Vagina (tissue), 2 donors: Measurements from ENCODE around the gene CCNQ. TPM values are rescaled to one million over a fixed set of nuclear protein-coding genes. Genes with fewer than 3 reads are reported as not detected.

Source experiments
- DNase-seq, 2 donors: peaks; one replicate each; pipeline ENCODE4 v3.0.0-alpha.2; 2017; ENCODE audit errors: extremely low spot score in 2 of 2
- H3K27ac ChIP-seq: fragments of 200-600 bp; sonication (generic); one replicate; pipeline ENCODE4 v1.5.1; 2019
- H3K27me3 ChIP-seq: fragments of 200-600 bp; sonication (generic); one replicate; pipeline ENCODE4 v1.5.1; 2019
- H3K36me3 ChIP-seq, 2 donors: fragments of 200-600 bp; sonication (generic); one replicate each; pipeline ENCODE4 v1.5.1; 2017 to 2019
- H3K4me1 ChIP-seq: fragments of 200-600 bp; sonication (generic); one replicate; pipeline ENCODE4 v1.5.1; 2019
- H3K4me3 ChIP-seq, 2 donors: fragments of 200-600 bp; sonication (generic); 1 replicate in 1 of 2; 2 replicates in 1 of 2; pipeline ENCODE4 v1.5.1; 2016 to 2019
- H3K9me3 ChIP-seq: fragments of 200-600 bp; sonication (generic); one replicate; pipeline ENCODE4 v1.5.1; 2019
- CTCF ChIP-seq, 3 experiments: fragments of 450-650 bp in 2 of 3; fragments of 200-600 bp in 1 of 3; sonication (generic) in 1 of 3; IDR thresholded peaks; one replicate each; pipeline ENCODE4 v1.5.1; 2017 to 2019; ENCODE audit warnings: antibody characterized with exemption in 3 of 3, mild to moderate bottlenecking in 2 of 3, moderate library complexity in 2 of 3
- POLR2A ChIP-seq, 2 donors: fragments of 450-650 bp; IDR thresholded peaks; one replicate each; pipeline ENCODE4 v1.6.1; 2017; ENCODE audit warnings: antibody characterized with exemption in 2 of 2, mild to moderate bottlenecking in 2 of 2, moderate library complexity in 2 of 2
- POLR2AphosphoS5 ChIP-seq, 2 donors: sonication (generic); formaldehyde crosslinking; IDR thresholded peaks; one replicate each; pipeline ENCODE4 v1.9.0; 2017; ENCODE audit warnings: antibody characterized with exemption in 2 of 2, mild to moderate bottlenecking in 2 of 2, low read depth in 1 of 2; ENCODE audit not compliant: insufficient read depth in 1 of 2
- intact Hi-C: fragments of 100-400 bp; cut with DNase I; formaldehyde crosslinking; loops from one replicate; pipeline ENCODE4 v1.15.1; 2023
- total RNA-seq: library from RNA; depleted of rRNA; stranded (reverse); fragments of >200 nt; gene quantifications from one replicate; pipeline ENCODE4 v1.2.3, GENCODE V29; 2016

Gene CCNQ
- total RNA-seq, 1 donor from 2014 or later = 31.2 TPM

- Histone ChIP-seq H3K27me3 (no peaks in the 10 kb centered on the region), H3K27ac (no peak overlapping the region), H3K9me3 (no peaks in the 10 kb centered on the region), H3K4me3 (no peak overlapping the region), H3K36me3 (peaks cover 0 to 13% of the 10 kb centered on the region in 2 donors), H3K4me1 (no peaks in the 10 kb centered on the region)
- TF ChIP-seq POLR2AphosphoS5 (IDR thresholded peaks at IDR 0.05; ENCODE audit: insufficient read depth in 1 of 2, low read depth in 1 of 2) = no peak
- no peak for TF ChIP-seq CTCF (IDR thresholded peaks at IDR 0.05)
- no peak for TF ChIP-seq POLR2A (IDR thresholded peaks at IDR 0.05)
- DNase-seq = no peak
- intact Hi-C loops = no loop called here
Measured at GRCh38 chrX:153582896-153583295, 16.0 kb downstream of the CCNQ start.

GRCh38 chrX:153580700-153581386 lies 18.1 kb downstream of the CCNQ start:
- no peak overlapping the region for H3K4me3 ChIP-seq
- H3K27me3 ChIP-seq = no peaks in the 10 kb centered on the region
- DNase-seq = no peak
- H3K4me1 ChIP-seq = no peaks in the 10 kb centered on the region
- no peak overlapping the region for H3K27ac ChIP-seq
- intact Hi-C loops = no loop called here
- H3K36me3 ChIP-seq = no peaks in the 10 kb centered on the region
- TF ChIP-seq POLR2AphosphoS5 (IDR thresholded peaks at IDR 0.05; ENCODE audit: insufficient read depth in 1 of 2, low read depth in 1 of 2) (no peak), POLR2A (IDR thresholded peaks at IDR 0.05) (no peak), CTCF (IDR thresholded peaks at IDR 0.05) (no peak)
- no peaks in the 10 kb centered on the region for H3K9me3 ChIP-seq

GRCh38 chrX:153578889-153579288 lies 20.1 kb downstream of the CCNQ start:
- H3K27me3 ChIP-seq = no peaks in the 10 kb centered on the region
- no peaks in the 10 kb centered on the region for H3K4me1 ChIP-seq
- TF ChIP-seq POLR2A (IDR thresholded peaks at IDR 0.05) (no peak), POLR2AphosphoS5 (IDR thresholded peaks at IDR 0.05; ENCODE audit: insufficient read depth in 1 of 2, low read depth in 1 of 2) (no peak), CTCF (IDR thresholded peaks at IDR 0.05) (no peak)
- intact Hi-C loops = no loop called here
- H3K9me3 ChIP-seq = no peaks in the 10 kb centered on the region
- no peak overlapping the region for H3K4me3 ChIP-seq
- H3K27ac ChIP-seq = no peak overlapping the region
- no peak for DNase-seq
- no peaks in the 10 kb centered on the region for H3K36me3 ChIP-seq

- H3K27ac ChIP-seq = no peak overlapping the region
- DNase-seq = no peak
- H3K4me3 ChIP-seq = no peak overlapping the region
- no peaks in the 10 kb centered on the region for H3K4me1 ChIP-seq
- no peaks in the 10 kb centered on the region for H3K36me3 ChIP-seq
- no peaks in the 10 kb centered on the region for H3K27me3 ChIP-seq
- intact Hi-C loops = no loop called here
- TF ChIP-seq POLR2A (IDR thresholded peaks at IDR 0.05) = no peak
- no peak for TF ChIP-seq CTCF (IDR thresholded peaks at IDR 0.05)
- no peak for TF ChIP-seq POLR2AphosphoS5 (IDR thresholded peaks at IDR 0.05; ENCODE audit: insufficient read depth in 1 of 2, low read depth in 1 of 2)
- H3K9me3 ChIP-seq = no peaks in the 10 kb centered on the region
Measured at GRCh38 chrX:153578200-153578835, 20.6 kb downstream of the CCNQ start.

GRCh38 chrX:153576961-153577360 lies 22.0 kb downstream of the CCNQ start:
- H3K36me3 ChIP-seq = no peaks in the 10 kb centered on the region
- intact Hi-C loops = no loop called here
- H3K9me3 ChIP-seq = no peaks in the 10 kb centered on the region
- no peaks in the 10 kb centered on the region for H3K27me3 ChIP-seq
- DNase-seq = no peak
- H3K4me3 ChIP-seq = no peak overlapping the region
- TF ChIP-seq CTCF (IDR thresholded peaks at IDR 0.05) (no peak), POLR2AphosphoS5 (IDR thresholded peaks at IDR 0.05; ENCODE audit: insufficient read depth in 1 of 2, low read depth in 1 of 2) (no peak), POLR2A (IDR thresholded peaks at IDR 0.05) (no peak)
- no peak overlapping the region for H3K27ac ChIP-seq
- no peaks in the 10 kb centered on the region for H3K4me1 ChIP-seq
